ENCODE data around the gene ZNF827. TPM values are rescaled to one million over a fixed set of nuclear protein-coding genes. Genes with fewer than 3 reads are reported as not detected.

ZNF827 gene
- total RNA-seq, 1 experiment from 2014 or later = 22.4 TPM

- Histone ChIP-seq H3K79me2 (ENCODE audit: low read depth) (peaks cover 18% of the 10 kb centered on the region), H3K27me3 (ENCODE audit: insufficient read depth, low read depth) (no peaks in the 10 kb centered on the region), H3K4me3 (no peak overlapping the region), H3K9me2 (ENCODE audit: insufficient read depth) (no peaks in the 10 kb centered on the region), H2AFZ (no peak overlapping the region), H3F3A (ENCODE audit: insufficient read depth, low read depth) (no peaks in the 10 kb centered on the region), H3K36me3 (ENCODE audit: low read depth) (no peaks in the 10 kb centered on the region), H3K4me1 (replicated peaks; ENCODE audit: insufficient read depth) (peaks cover 19% of the 10 kb centered on the region), H3K9me3 (ENCODE audit: insufficient read depth, low read depth) (no peaks in the 10 kb centered on the region), H3K4me2 (no peak overlapping the region), H4K20me1 (ENCODE audit: insufficient read depth) (no peaks in the 10 kb centered on the region), H3K27ac (no peak overlapping the region)
- CTCF ChIA-PET = no interaction called here
- intact Hi-C loops (cut with micrococcal nuclease; ENCODE audit: unreplicated experiment) = no loop called here
- POLR2A ChIA-PET (ENCODE audit: unreplicated experiment) = no interaction called here
- no peak for DNase-seq
- TF ChIP-seq EZH2 (IDR thresholded peaks at IDR 0.05; ENCODE audit: low read depth) = no peak
- no TSS peak for BruUV-seq (replicated peaks)
Measured at GRCh38 chr4:145904413-145905177, 34.0 kb downstream of the ZNF827 start.

GRCh38 chr4:145902522-145902921, 36.1 kb downstream of the ZNF827 start:
- intact Hi-C loops (cut with micrococcal nuclease; ENCODE audit: unreplicated experiment) = no loop called here
- Histone ChIP-seq H3K9me2 (ENCODE audit: insufficient read depth) (no peaks in the 10 kb centered on the region), H3F3A (ENCODE audit: insufficient read depth, low read depth) (no peaks in the 10 kb centered on the region), H3K27ac (no peak overlapping the region), H4K20me1 (ENCODE audit: insufficient read depth) (no peaks in the 10 kb centered on the region), H3K4me1 (replicated peaks; ENCODE audit: insufficient read depth) (0 out of 2 replicates have a peak, but pooled peaks cover 6% of the 10 kb centered on the region), H3K9me3 (ENCODE audit: insufficient read depth, low read depth) (no peaks in the 10 kb centered on the region), H3K4me3 (no peak overlapping the region), H3K4me2 (no peak overlapping the region), H2AFZ (no peak overlapping the region), H3K36me3 (ENCODE audit: low read depth) (no peaks in the 10 kb centered on the region), H3K79me2 (ENCODE audit: low read depth) (peaks cover 5% of the 10 kb centered on the region), H3K27me3 (ENCODE audit: insufficient read depth, low read depth) (no peaks in the 10 kb centered on the region)
- ChIA-PET CTCF (no interaction called here), POLR2A (ENCODE audit: unreplicated experiment) (no interaction called here)
- no peak for TF ChIP-seq EZH2 (IDR thresholded peaks at IDR 0.05; ENCODE audit: low read depth)
- TF ChIP-seq CTCF (conservative IDR thresholded peaks at IDR 0.05) = no peak
- DNase-seq = no peak
- no TSS peak for BruUV-seq (replicated peaks)

GRCh38 chr4:145899886-145900460, 38.6 kb downstream of the ZNF827 start:
- H4K20me1 ChIP-seq (ENCODE audit: insufficient read depth) = no peaks in the 10 kb centered on the region
- H3K4me3 ChIP-seq = no peak overlapping the region
- H3K27me3 ChIP-seq (ENCODE audit: insufficient read depth, low read depth) = no peaks in the 10 kb centered on the region
- no TSS peak for BruUV-seq (replicated peaks)
- H3F3A ChIP-seq (ENCODE audit: insufficient read depth, low read depth) = no peaks in the 10 kb centered on the region
- H3K36me3 ChIP-seq (ENCODE audit: low read depth) = no peaks in the 10 kb centered on the region
- no peak overlapping the region for H3K27ac ChIP-seq
- no peak overlapping the region for H2AFZ ChIP-seq
- H3K9me2 ChIP-seq (ENCODE audit: insufficient read depth) = no peaks in the 10 kb centered on the region
- no peak for TF ChIP-seq CTCF (conservative IDR thresholded peaks at IDR 0.05)
- no peak for TF ChIP-seq EZH2 (IDR thresholded peaks at IDR 0.05; ENCODE audit: low read depth)
- no peak for DNase-seq
- H3K4me1 ChIP-seq (replicated peaks; ENCODE audit: insufficient read depth) = no peaks in the 10 kb centered on the region
- no peak overlapping the region for H3K4me2 ChIP-seq
- ChIA-PET POLR2A (ENCODE audit: unreplicated experiment) (no interaction called here), CTCF (no interaction called here)
- intact Hi-C loops (cut with micrococcal nuclease; ENCODE audit: unreplicated experiment) = no loop called here
- H3K9me3 ChIP-seq (ENCODE audit: insufficient read depth, low read depth) = no peaks in the 10 kb centered on the region
- H3K79me2 ChIP-seq (ENCODE audit: low read depth) = no peaks in the 10 kb centered on the region
